ENCODE measurements around the gene KISS1R.
A peak's percentile ranks its signal among the peaks of the same experiment; 100 is the strongest.

Gene KISS1R

DNA sequence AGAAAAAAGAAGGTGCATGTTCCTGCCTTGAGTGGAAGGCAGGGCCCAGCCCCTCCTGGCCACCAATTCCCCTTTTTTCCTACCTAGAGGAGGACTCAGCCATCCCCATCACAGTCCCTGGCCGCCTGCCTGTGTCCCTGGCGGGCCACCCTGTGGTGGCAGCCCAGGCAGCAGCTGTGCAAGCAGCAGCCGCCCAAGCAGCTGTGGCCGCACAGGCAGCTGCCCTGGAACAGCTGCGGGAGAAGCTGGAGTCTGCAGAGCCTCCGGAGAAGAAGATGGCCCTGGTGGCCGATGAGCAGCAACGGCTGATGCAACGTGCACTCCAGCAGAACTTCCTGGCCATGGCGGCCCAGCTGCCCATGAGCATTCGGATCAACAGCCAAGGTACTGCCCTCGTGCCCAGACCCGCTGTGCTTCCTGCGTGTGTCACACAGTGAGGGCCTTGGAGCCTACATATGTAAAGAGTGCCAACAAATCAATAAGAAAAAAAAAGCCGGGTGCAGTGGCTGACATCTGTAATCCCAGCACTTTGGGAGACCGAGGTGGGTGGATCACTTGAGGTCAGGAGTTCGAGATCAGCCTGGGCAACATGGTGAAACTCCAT, 49.5 kb downstream of the KISS1R start:
- no peak for TF ChIP-seq Cebpa-rat (IDR thresholded peaks at IDR 0.05)
- peaks cover 92% of the 10 kb centered on the region for H3K36me3 ChIP-seq

More for the DNA sequence above, 49.5 kb downstream of the KISS1R start:
- Histone ChIP-seq H3K4me3 (no peak overlapping the region), H3K4me2 (no peak overlapping the region), H3K27ac (peak overlapping the region; percentile 30; the same call in 1 of the 2 replicates), H3K27me3 (no peaks in the 10 kb centered on the region), H3K9ac (no peak overlapping the region), H4K20me1 (no peaks in the 10 kb centered on the region), H3K4me1 (0 out of 2 replicates have a peak, but pooled peaks cover 6% of the 10 kb centered on the region), H3K9me3 (peaks cover 31% of the 10 kb centered on the region)

All from BLaER1 (cell line).